Activated naive CD8-positive, alpha-beta T cell treated with anti-CD3 and anti-CD28 coated beads, Interleukin-2, amount 10 ng/mL, durations not matched to agents 7 days and 5 days (primary cell): ENCODE results near the gene SERPINA5. TPM values are rescaled to one million over a fixed set of nuclear protein-coding genes. Genes with fewer than 3 reads are reported as not detected.

Source experiments
- ATAC-seq: fragments of 150-1000 bp; cut with Tn5 transposase; one replicate; pipeline ENCODE4 v1.10.0; 2021; ENCODE audit warnings: low read depth, moderate library complexity
- POLR2A ChIA-PET: fragments of 350-600 bp; sonication (Branson Sonifier 250); formaldehyde crosslinking; loops from one replicate; lab custom pipeline; 2021; ENCODE audit warnings: antibody characterized with exemption; lab: Charles Lee
- DNase-seq: peaks from one replicate; pipeline ENCODE4 v3.0.0; 2021
- H3K27ac Mint-ChIP-seq: one replicate; pipeline ENCODE4 v1.8.0; 2022; ENCODE audit warnings: mild to moderate bottlenecking, mixed read lengths
- H3K27me3 Mint-ChIP-seq: one replicate; pipeline ENCODE4 v1.8.0; 2022; ENCODE audit warnings: mild to moderate bottlenecking, moderate library complexity, mixed read lengths
- H3K36me3 Mint-ChIP-seq: one replicate; pipeline ENCODE4 v1.8.0; 2021; ENCODE audit warnings: mild to moderate bottlenecking, mixed read lengths
- H3K4me1 Mint-ChIP-seq: one replicate; pipeline ENCODE4 v1.8.0; 2021; ENCODE audit warnings: mixed read lengths
- H3K4me3 Mint-ChIP-seq: one replicate; pipeline ENCODE4 v1.8.0; 2022; ENCODE audit warnings: mild to moderate bottlenecking, moderate library complexity, mixed read lengths
- H3K9me3 Mint-ChIP-seq: one replicate; pipeline ENCODE4 v1.8.0; 2021; ENCODE audit warnings: mixed read lengths
- total RNA-seq, 2 experiments: library from RNA; stranded (reverse); gene quantifications; one replicate each; pipeline ENCODE4 v1.2.3, GENCODE V29; 2021

The SERPINA5 gene
- total RNA-seq, 2 experiments from 2014 or later, result not detected

GRCh38 chr14:94621358-94622134 lies 40.3 kb downstream of the SERPINA5 start:
- DNase-seq, result no peak
- H3K9me3 Mint-ChIP-seq, result peaks cover 13% of the 10 kb centered on the region
- peaks cover 2% of the 10 kb centered on the region for H3K36me3 Mint-ChIP-seq
- ATAC-seq, result no peak
- H3K27ac Mint-ChIP-seq, result no peak overlapping the region
- POLR2A ChIA-PET, result no interaction called here
- H3K4me3 Mint-ChIP-seq, result no peak overlapping the region
- no peaks in the 10 kb centered on the region for H3K27me3 Mint-ChIP-seq
- H3K4me1 Mint-ChIP-seq, result no peaks in the 10 kb centered on the region

- Mint-ChIP-seq H3K4me1 (no peaks in the 10 kb centered on the region), H3K9me3 (peaks cover 8% of the 10 kb centered on the region), H3K27ac (no peak overlapping the region), H3K36me3 (peaks cover 2% of the 10 kb centered on the region), H3K27me3 (no peaks in the 10 kb centered on the region), H3K4me3 (no peak overlapping the region)
- POLR2A ChIA-PET, result no interaction called here
- ATAC-seq, result no peak
- DNase-seq, result no peak
These were observed 41.6 kb downstream of the SERPINA5 start for GRCh38 chr14:94622653-94623421.

GRCh38 chr14:94623422-94623809 lies 42.2 kb downstream of the SERPINA5 start:
- Mint-ChIP-seq H3K4me3 (no peak overlapping the region), H3K36me3 (peaks cover 2% of the 10 kb centered on the region), H3K9me3 (peaks cover 6% of the 10 kb centered on the region), H3K27ac (no peak overlapping the region), H3K27me3 (no peaks in the 10 kb centered on the region), H3K4me1 (no peaks in the 10 kb centered on the region)
- no peak for ATAC-seq
- no peak for DNase-seq
- POLR2A ChIA-PET, result no interaction called here

DNA sequence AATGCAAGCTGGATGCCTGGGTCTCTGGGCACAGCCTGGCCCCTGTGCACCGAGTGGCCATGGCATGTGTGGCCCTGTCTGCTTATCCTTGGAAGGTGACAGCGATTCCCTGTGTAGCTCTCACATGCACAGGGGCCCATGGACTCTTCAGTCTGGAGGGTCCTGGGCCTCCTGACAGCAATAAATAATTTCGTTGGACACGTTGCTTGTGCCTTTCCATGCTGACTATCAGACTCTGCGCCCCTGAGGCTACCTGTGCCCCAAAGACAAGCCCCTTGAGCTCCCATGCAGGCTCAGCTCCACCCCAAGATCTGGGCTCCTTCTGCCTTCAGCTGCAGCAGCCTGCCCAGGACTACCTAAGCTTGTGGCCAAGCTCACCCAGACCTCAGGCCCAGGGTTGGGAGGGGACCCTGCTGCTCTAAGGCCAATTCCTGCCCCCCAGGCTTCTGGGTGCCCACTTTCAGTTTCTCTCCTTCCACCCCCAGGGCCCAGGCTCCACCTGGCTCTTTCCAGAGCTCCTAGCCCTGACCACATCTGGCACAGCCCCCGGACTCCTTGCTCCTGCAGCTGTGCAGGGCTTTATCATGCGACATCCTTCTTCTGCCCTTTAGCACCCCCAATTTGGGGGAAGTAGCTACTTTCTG lies 42.8 kb downstream of the SERPINA5 start:
- Mint-ChIP-seq H3K27me3 (no peaks in the 10 kb centered on the region), H3K27ac (no peak overlapping the region), H3K36me3 (no peaks in the 10 kb centered on the region), H3K4me1 (no peaks in the 10 kb centered on the region), H3K4me3 (no peak overlapping the region), H3K9me3 (peaks cover under 1% of the 10 kb centered on the region)
- DNase-seq (no peak), ATAC-seq (no peak)
- POLR2A ChIA-PET, result no interaction called here

- no peaks in the 10 kb centered on the region for H3K9me3 Mint-ChIP-seq
- H3K27me3 Mint-ChIP-seq, result no peaks in the 10 kb centered on the region
- H3K4me3 Mint-ChIP-seq, result no peak overlapping the region
- H3K36me3 Mint-ChIP-seq, result no peaks in the 10 kb centered on the region
- ATAC-seq (no peak), DNase-seq (no peak)
- POLR2A ChIA-PET, result no interaction called here
- no peaks in the 10 kb centered on the region for H3K4me1 Mint-ChIP-seq
- no peak overlapping the region for H3K27ac Mint-ChIP-seq
These were observed 43.5 kb downstream of the SERPINA5 start for GRCh38 chr14:94624537-94625352.

GRCh38 chr14:94625353-94625635 lies 44.1 kb downstream of the SERPINA5 start:
- DNase-seq, result no peak
- no peak for ATAC-seq
- H3K27ac Mint-ChIP-seq, result no peak overlapping the region
- no peaks in the 10 kb centered on the region for H3K9me3 Mint-ChIP-seq
- no peaks in the 10 kb centered on the region for H3K36me3 Mint-ChIP-seq
- no peaks in the 10 kb centered on the region for H3K4me1 Mint-ChIP-seq
- H3K27me3 Mint-ChIP-seq, result no peaks in the 10 kb centered on the region
- POLR2A ChIA-PET, result no interaction called here
- no peak overlapping the region for H3K4me3 Mint-ChIP-seq

GRCh38 chr14:94628578-94628977 lies 47.4 kb downstream of the SERPINA5 start:
- Mint-ChIP-seq H3K9me3 (no peaks in the 10 kb centered on the region), H3K4me1 (no peaks in the 10 kb centered on the region), H3K4me3 (no peak overlapping the region), H3K36me3 (no peaks in the 10 kb centered on the region), H3K27ac (no peak overlapping the region), H3K27me3 (no peaks in the 10 kb centered on the region)
- DNase-seq (no peak), ATAC-seq (no peak)
- POLR2A ChIA-PET, result no interaction called here

DNA sequence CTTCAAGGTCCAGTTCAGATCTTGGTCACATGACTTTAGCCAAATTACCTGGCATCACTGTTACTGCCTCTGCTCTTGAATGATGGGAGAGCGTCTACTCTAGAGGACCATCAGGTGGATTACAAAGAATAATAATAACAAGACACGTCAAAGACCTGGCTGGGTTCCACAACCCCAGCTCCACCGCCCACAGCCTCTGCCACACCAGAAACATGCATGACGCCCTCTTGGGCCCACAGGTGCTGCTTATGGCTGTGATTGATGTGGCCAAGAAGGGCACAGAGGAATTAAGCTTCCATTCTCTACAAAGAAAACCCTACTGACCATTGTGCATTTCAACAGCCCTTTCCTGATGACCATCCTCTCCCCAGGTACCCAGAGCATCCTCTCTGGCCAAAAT lies 49.2 kb downstream of the SERPINA5 start:
- no peak for DNase-seq
- Mint-ChIP-seq H3K4me1 (no peaks in the 10 kb centered on the region), H3K4me3 (no peak overlapping the region), H3K27me3 (peaks cover 2% of the 10 kb centered on the region), H3K9me3 (no peaks in the 10 kb centered on the region), H3K27ac (no peak overlapping the region), H3K36me3 (no peaks in the 10 kb centered on the region)
- ATAC-seq, result no peak
- POLR2A ChIA-PET, result no interaction called here

GRCh38 chr14:94631050-94631449 lies 49.8 kb downstream of the SERPINA5 start:
- Mint-ChIP-seq H3K9me3 (no peaks in the 10 kb centered on the region), H3K4me1 (no peaks in the 10 kb centered on the region), H3K27me3 (peaks cover 2% of the 10 kb centered on the region), H3K36me3 (no peaks in the 10 kb centered on the region), H3K4me3 (no peak overlapping the region), H3K27ac (no peak overlapping the region)
- no peak for ATAC-seq
- POLR2A ChIA-PET, result no interaction called here
- no peak for DNase-seq

DNA sequence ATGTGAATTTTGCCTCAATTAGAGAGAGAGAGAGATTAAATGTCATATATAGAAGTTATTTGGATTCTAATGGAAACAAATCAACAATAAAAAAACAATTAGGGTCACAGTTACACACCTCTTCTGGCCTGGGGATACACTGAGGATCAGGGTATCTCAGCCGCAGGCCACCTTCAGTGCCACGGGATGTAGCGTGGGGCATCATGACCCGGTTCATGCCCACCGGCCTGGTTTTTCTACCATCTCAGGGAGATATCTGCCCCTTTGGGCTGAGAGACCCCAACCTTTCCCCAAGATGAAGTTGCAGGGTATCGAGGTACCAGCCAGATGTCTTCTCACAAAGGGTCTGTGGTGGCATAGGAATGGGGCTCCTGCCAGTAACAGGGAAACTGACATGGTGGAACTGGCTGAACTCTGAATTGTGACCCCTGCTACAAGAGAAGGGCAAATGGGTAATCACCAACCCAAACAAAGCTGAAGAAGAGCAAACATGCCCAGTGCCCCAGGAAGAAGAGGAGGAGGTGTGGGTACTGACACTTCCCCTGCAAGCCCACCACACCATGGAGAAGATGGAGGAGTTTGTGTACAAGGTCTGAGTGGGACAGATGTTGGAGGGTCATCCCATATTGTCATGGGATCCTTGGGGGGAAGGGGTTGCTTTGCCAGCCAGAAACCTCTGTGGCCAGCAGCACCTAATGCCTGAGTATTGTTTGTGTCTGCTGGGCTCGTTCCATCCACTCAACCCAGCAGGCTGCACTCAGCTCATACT lies 50.5 kb downstream of the SERPINA5 start:
- H3K9me3 Mint-ChIP-seq, result no peaks in the 10 kb centered on the region
- no peaks in the 10 kb centered on the region for H3K36me3 Mint-ChIP-seq
- H3K27ac Mint-ChIP-seq, result no peak overlapping the region
- POLR2A ChIA-PET, result no interaction called here
- H3K27me3 Mint-ChIP-seq, result peaks cover 2% of the 10 kb centered on the region
- no peak overlapping the region for H3K4me3 Mint-ChIP-seq
- DNase-seq (no peak), ATAC-seq (no peak)
- H3K4me1 Mint-ChIP-seq, result no peaks in the 10 kb centered on the region

GRCh38 chr14:94632305-94632590 lies 51.0 kb downstream of the SERPINA5 start:
- Mint-ChIP-seq H3K27ac (no peak overlapping the region), H3K4me1 (no peaks in the 10 kb centered on the region), H3K36me3 (no peaks in the 10 kb centered on the region), H3K9me3 (no peaks in the 10 kb centered on the region), H3K4me3 (no peak overlapping the region), H3K27me3 (peaks cover 2% of the 10 kb centered on the region)
- ATAC-seq, result no peak
- POLR2A ChIA-PET, result no interaction called here
- no peak for DNase-seq

GRCh38 chr14:94633121-94633520 lies 51.9 kb downstream of the SERPINA5 start:
- H3K9me3 Mint-ChIP-seq, result no peaks in the 10 kb centered on the region
- no peaks in the 10 kb centered on the region for H3K36me3 Mint-ChIP-seq
- ATAC-seq (no peak), DNase-seq (no peak)
- peaks cover 2% of the 10 kb centered on the region for H3K27me3 Mint-ChIP-seq
- no peaks in the 10 kb centered on the region for H3K4me1 Mint-ChIP-seq
- POLR2A ChIA-PET, result no interaction called here
- no peak overlapping the region for H3K4me3 Mint-ChIP-seq
- no peak overlapping the region for H3K27ac Mint-ChIP-seq

GRCh38 chr14:94635154-94635553 lies 53.9 kb downstream of the SERPINA5 start:
- no peaks in the 10 kb centered on the region for H3K36me3 Mint-ChIP-seq
- peaks cover 2% of the 10 kb centered on the region for H3K27me3 Mint-ChIP-seq
- no peaks in the 10 kb centered on the region for H3K9me3 Mint-ChIP-seq
- ATAC-seq (no peak), DNase-seq (no peak)
- POLR2A ChIA-PET, result no interaction called here
- H3K27ac Mint-ChIP-seq, result no peak overlapping the region
- H3K4me1 Mint-ChIP-seq, result no peaks in the 10 kb centered on the region
- no peak overlapping the region for H3K4me3 Mint-ChIP-seq
